HG02678 (cell line): ENCODE data around the gene CCDC27.
"Not testable (repeated sequence)": the region's sequence is repeated elsewhere in the genome, so short reads cannot be mapped to it uniquely, and the experiment has no call there.

Experiments
- ATAC-seq: cut with Tn5 transposase; IDR thresholded peaks from one replicate; pipeline ENCODE4 v1.9.1; 2021; ENCODE audit warnings: mild to moderate bottlenecking, moderate library complexity; ENCODE audit not compliant: unreplicated experiment

CCDC27 gene

DNA sequence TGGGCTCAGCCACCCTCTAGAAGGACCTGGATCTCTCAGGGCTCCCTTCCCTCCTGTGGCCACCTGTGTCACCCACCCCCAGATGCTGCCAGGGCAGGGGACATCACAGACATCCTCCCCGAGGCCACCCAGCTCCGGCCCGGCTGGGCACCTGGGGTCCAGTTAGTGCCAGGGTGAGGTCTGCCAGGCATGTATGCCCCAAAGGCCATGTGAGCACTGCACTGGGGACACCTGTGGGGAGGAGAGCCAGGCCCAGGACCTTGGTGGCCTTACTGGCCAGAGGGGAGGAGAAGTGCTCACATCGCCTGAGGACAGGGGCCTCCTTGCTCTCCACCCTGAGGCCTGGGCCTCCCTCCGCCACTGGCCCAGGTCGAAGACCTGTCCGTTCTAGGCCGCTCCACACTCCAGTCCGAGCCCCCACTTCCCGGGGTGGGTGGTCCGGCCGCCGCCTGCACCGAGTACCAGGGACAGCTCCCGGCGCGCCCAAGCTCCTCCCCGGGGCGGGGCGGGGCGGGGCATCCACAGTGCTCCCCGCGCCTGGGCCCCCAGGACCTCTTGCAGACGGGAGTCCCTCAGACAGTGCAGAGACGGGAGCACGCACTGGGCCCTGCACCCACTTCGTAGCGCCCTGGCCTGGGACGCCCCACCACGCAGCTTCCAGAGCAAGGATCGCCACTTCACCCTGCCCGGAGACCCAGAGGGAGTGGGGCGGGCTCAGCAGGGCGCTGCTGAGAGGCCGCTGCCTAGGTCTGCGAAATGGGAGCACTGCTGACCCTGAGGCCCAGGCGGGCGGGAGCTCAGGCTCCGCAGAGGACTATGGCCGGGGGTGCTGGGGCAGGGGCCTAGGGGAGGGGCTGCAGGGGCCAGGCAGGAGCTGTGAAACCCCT lies 34.3 kb upstream of the CCDC27 start:
- no peak for ATAC-seq

DNA sequence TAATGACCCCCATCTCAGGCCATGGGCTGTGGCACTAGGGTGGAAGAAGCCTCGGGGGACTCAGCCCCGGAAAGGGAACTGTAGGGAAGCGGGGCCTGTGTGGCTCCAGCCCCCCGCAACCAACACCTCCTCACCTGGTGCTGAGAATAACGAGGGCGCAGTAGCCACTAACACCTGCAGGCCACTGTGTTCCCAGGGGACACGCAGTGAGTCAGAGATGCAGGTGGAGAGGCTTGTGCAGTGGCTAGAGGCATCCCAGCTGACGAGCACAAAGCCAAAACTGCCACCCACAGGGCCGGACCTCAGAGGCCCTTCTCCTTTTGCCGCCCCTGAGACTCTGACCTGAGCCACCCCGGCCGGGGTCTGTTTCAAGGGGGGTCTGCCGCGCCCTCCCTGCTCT lies 33.5 kb upstream of the CCDC27 start:
- no peak for ATAC-seq

DNA sequence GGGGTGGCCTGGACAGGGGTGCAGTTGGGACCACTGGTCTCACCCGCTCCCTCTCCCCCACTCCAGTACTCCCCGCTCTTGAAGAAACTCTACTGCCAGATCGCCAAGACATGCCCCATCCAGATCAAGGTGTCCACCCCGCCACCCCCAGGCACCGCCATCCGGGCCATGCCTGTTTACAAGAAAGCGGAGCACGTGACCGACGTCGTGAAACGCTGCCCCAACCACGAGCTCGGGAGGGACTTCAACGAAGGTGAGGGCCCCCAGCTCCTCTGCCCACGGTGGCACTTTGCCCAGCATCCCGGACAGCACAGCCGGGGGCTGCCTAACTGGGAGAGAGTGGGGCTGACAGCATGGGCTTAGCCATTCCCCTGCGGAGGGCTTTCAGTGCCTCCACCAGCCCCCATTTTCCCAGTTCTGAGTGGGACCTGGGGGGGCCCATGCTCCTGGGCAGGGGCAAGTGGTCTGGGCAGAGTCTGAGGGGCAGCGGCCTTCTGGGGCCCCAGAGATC lies 30.2 kb upstream of the CCDC27 start:
- no peak for ATAC-seq

DNA sequence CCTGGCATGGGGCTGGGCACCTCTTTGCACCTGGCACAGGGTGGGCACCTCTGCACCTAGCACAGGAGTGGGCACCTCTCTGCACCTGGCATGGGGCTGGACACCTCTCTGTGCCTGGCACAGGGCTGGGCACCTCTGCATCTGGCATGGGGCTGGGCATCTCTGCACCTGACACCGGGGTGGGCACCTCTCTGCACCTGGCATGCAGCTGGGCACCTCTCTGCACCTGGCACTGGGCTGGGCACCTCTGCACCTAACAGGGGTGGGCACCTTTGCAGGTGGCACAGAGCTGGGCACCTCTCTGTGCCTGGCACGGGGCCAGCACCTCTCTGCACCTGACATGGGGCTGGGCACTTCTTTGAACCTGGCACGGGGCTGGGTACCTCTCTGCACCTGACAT lies 29.4 kb upstream of the CCDC27 start:
- no peak for ATAC-seq

- ATAC-seq = not testable (repeated sequence)
Measured at GRCh38 chr1:3724416-3725030, 27.7 kb upstream of the CCDC27 start.

- no peak for ATAC-seq
Measured at GRCh38 chr1:3725366-3725765, 26.9 kb upstream of the CCDC27 start.

GRCh38 chr1:3727042-3727824 lies 25.0 kb upstream of the CCDC27 start:
- ATAC-seq = no peak

- no peak for ATAC-seq
Measured at GRCh38 chr1:3727825-3728776, 24.1 kb upstream of the CCDC27 start.

GRCh38 chr1:3729594-3730542 lies 22.4 kb upstream of the CCDC27 start:
- no peak for ATAC-seq

- no peak for ATAC-seq
Measured at GRCh38 chr1:3730543-3731247, 21.6 kb upstream of the CCDC27 start.

GRCh38 chr1:3731583-3732433 lies 20.4 kb upstream of the CCDC27 start:
- no peak for ATAC-seq

DNA sequence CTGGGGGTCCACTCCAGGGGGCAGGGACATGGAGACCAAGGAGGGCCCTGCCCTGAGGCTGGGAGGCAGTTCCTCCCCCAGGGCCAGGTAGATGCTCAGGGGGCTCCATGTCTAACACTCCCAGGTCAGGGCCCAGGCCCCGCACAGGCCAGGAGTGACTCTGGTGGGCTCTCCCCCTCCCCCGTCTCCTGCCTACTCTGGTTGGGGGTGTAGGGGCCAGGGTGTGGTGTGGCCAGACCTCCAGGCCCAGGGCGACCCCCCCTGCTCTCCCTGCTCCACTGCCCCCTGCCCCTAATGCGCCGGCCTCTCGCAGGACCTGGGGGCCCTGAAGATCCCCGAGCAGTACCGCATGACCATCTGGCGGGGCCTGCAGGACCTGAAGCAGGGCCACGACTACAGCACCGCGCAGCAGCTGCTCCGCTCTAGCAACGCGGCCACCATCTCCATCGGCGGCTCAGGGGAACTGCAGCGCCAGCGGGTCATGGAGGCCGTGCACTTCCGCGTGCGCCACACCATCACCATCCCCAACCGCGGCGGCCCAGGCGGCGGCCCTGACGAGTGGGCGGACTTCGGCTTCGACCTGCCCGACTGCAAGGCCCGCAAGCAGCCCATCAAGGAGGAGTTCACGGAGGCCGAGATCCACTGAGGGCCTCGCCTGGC lies 19.7 kb upstream of the CCDC27 start:
- no peak for ATAC-seq

- no peak for ATAC-seq
Measured at GRCh38 chr1:3733094-3733882, 19.0 kb upstream of the CCDC27 start.

- ATAC-seq = no peak
Measured at GRCh38 chr1:3733883-3734589, 18.2 kb upstream of the CCDC27 start.

DNA sequence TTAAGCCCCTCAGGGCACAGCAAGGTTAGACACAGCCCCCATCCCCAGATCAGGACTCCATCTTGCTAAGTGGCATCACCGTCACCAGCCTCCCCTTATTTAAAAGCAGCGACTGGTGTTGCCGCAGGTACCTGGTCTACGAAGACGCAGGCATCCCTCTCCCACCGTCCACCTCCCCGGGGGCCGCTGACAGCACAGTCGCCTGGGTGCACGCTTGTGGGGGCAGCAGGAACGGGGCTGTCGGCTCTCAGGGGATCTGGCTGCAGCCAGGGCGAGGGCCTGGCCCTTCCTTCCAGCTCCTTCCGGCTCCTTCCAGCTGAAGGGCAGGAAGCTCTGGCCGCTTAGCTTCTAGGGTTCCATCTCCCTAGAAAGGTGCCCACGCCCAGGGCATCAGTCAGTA lies 17.6 kb upstream of the CCDC27 start:
- ATAC-seq = no peak
